HG03108 (cell line): ENCODE data around the gene CYP24A1.

Experiments used
- ATAC-seq: cut with Tn5 transposase; IDR thresholded peaks from one replicate; pipeline ENCODE4 v1.9.1; 2021; ENCODE audit warnings: moderate library complexity; ENCODE audit not compliant: unreplicated experiment

Gene CYP24A1

DNA sequence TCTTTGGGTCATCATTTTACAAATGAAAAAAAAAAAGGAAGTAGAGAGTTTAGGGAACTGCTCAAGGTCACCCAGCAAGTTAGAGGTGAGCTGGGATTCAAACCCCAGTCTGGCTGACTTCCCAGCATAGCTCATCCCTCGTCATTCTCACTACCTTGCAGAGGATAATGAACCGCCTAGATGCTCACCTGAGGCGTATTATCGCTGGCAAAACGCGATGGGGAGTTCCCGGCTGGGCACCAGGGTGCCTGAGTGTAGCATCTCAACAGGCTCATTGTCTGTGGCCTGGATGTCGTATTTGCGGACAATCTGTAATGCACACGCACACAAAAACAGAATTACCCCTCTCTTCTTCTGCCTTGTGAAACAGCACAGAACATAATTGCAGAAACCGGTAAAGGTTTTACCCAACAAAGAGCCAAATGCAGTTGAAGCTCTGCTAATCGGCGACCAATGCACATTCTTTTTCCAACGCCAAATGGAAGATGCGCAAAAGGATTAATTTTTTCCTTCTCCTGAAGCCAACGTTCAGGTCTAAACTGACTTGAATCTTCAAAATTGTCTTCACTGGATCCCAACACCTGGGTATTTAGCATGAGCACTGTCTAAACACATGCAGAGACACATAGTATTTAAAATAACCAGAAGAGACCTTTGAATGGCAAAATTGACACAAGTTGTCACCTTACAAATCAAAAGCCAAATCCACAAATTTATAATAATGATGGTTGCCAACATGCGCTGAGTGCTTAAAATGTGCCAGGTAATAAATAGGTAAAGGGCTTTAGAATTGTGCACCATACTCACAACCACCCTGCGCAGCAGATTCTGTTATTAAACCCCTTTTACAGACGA, 16.6 kb downstream of the CYP24A1 start:
- no peak for ATAC-seq

- ATAC-seq: no peak
Observed at GRCh38 chr20:54156522-54156921, 17.3 kb downstream of the CYP24A1 start.

- ATAC-seq: no peak
Observed at GRCh38 chr20:54155736-54156317, 18.0 kb downstream of the CYP24A1 start.

GRCh38 chr20:54154439-54154838, 19.3 kb downstream of the CYP24A1 start:
- no peak for ATAC-seq

DNA sequence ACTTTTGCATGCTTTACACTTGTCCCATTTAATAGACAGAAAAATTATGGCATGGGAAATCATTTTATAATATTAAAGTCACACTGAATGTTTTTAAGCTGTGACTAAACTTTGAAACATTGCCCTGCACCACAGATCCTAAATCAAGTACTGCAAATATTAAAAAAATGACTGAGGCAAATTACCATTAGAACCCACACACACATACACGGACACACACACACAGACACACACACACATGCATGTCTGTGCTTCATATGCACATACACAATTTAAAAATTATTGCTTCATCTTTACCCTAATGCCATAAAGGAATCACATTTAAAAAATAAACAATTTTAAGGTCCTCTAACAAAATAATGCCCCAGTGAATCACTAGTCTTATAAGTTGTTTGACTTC, 19.9 kb downstream of the CYP24A1 start:
- no peak for ATAC-seq

DNA sequence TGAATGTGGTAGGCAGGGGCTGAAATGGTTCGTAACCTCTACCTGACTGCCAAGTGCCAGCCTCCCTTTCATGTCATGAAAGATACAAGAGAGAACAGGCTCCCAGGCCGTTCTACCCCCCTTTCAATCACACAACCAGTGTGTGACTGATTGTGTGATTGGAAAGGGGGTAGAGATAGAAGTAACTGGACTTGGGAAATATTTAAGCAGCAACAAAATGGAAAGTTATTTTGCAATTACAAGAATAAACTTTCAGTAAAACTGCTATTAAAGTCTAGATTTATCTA, 20.8 kb downstream of the CYP24A1 start:
- ATAC-seq: no peak

- ATAC-seq: no peak
Observed at GRCh38 chr20:54152227-54153040, 21.4 kb downstream of the CYP24A1 start.

GRCh38 chr20:54151511-54152226, 22.1 kb downstream of the CYP24A1 start:
- no peak for ATAC-seq

DNA sequence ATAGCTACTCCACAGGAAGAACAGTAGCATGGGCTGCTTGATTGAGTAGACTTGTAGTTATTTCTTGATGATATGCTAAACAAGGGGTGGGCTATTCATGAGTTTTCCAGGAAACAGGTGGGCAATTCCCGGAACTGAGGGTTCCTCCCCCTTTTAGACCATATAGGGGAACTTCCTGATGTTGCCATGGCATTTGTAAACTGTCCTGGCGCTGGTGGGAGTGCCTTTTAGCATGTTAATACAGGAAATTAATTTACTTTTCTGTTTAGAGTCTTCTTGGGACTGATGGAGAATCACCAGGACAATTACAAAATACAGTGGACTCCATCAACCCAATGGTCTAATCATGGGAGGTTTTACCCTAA, 22.7 kb downstream of the CYP24A1 start:
- no peak for ATAC-seq

DNA sequence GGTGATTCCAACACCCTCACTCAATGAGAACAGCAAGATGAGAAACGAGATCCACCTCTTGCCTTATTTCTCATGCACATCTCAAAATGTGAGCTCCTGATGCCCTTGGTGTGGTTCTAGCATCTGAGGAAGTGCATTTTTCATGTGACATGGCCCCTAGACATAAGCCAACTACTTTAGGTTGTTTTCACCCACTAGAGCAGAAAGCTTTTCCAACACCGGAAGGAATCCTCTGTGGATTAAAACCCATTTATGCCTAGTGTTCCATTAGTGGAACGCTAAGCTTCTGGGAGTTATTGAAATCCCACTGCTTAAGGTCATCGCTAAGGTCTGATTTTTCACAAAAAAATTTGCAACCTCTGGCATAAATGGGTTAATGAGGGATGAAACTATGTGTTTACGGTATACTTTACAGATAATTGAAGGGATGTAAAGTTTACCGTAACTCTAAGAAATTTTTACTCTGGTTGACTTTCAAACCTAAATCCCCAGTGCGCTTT, 24.0 kb downstream of the CYP24A1 start:
- no peak for ATAC-seq

DNA sequence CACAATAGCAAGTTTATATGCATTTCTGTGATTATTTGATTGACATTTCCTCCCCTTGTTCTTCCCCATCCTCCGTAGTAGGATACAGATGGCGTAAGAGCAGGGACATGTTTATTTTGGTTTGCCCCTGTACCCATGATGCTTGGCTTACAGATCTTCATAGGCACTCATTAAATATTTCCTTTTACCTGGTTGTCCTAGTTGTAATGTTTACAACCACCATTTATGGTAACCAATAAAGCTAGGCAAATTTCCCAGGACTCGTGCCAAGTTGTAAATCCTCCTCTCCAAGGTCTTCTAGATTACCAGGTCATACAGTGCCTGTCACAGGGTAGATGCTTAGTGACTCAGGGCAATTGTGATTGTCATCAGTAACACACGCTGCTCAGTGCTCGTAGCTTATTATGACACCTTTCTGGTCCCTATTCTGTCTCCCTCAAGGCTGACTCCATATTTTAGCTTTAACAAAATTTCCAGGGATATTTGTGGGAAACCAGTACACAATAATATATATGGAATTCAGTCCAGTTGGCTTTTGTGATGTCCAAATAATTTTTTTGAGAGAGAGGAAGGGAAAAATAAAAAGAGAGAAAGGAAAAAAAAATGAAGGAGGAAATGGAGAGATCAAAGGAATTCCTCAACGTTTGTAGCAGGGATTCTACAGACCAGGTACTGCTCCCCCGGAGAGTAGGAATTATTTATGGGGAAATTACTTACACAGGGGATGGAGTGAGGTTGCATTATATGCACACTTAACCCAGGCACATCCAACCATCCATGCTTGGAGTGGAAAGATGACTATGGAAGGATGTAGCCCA, 24.6 kb downstream of the CYP24A1 start:
- ATAC-seq: no peak

DNA sequence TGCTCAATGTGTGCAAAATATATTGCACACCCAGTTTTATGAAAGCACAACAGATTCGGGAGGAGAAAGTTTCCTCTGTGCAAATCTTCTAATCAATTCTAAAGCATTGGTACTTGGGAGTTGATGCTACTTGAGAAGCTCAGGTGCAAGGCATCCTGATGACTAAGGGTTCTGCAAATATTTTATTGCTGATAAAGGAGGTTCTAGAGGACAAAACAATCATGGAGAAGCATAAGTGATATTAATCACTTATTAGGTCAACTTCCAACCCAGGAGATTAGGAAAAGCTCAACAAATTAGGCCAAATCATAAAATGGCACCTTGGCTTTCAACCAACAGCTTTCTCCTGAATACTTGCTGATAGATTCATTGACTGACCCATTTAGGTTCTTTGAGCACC, 27.1 kb downstream of the CYP24A1 start:
- no peak for ATAC-seq

GRCh38 chr20:54144847-54145414, 28.9 kb downstream of the CYP24A1 start:
- no peak for ATAC-seq

DNA sequence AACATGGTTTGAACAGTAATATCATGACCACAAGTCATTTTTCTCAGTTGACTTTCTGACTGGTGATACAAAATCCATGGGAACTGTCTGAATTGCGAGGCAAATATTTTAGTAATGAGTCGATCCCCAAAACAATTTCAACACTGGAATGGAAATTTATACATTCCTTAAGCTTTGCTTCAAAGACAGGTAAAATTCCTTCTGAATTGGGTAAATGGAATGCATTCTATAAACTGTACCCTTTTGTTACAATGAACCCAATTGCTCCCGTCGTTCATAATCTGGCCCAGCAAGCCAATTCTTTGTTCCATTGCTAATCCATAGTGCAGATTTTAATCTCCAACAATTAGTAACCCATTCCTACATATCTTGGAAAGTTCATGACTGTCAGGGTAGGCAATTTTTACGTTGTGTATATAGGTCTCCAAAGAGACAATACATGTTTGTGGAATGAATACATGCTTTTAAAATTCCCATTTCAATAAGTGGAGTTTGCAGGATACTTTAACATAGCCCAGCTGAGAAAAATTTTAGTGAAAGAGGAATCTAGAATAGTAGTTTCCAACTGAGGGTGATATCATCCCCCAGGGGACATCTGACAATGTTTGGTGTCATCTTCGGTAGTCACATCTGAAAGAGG, 32.7 kb downstream of the CYP24A1 start:
- ATAC-seq: no peak

GRCh38 chr20:54140486-54140885, 33.3 kb downstream of the CYP24A1 start:
- no peak for ATAC-seq

DNA sequence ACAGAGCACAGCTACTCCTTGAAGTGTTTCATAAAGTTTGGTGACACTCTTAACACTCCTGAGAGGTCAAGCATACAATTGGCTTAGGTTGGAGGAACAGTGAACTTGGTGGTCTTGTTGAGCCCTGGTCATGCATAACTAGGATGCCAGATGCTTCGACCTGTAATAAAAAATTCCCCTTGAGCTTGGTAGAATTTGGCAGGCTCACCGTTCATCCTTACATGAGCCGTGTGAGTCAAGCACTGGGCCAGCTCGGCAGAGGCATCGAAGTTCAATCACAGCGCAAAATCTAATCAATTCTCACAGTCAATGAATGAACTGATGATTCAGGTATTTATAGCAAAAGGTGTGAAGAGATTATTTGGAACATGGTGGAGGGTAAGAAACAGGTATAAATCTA, 33.7 kb downstream of the CYP24A1 start:
- no peak for ATAC-seq

DNA sequence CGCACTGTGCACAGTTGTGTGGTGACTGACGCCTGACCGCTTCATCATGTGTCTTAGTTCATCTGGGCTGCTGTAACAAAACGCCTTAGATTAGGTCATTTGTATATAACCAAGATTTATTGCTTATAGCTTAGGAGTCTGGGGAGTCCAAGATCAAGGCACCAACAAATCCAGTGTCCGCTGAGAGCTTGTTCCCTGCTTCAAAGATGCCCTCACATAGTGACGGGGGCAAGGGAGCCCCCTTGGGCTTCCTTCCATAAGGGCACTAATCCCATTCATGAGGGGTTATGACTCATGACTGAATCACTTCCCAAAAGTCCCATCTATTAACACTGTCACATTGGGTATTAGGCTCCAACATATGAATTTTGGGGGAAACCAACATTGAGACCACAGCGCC, 34.6 kb downstream of the CYP24A1 start:
- ATAC-seq: no peak

DNA sequence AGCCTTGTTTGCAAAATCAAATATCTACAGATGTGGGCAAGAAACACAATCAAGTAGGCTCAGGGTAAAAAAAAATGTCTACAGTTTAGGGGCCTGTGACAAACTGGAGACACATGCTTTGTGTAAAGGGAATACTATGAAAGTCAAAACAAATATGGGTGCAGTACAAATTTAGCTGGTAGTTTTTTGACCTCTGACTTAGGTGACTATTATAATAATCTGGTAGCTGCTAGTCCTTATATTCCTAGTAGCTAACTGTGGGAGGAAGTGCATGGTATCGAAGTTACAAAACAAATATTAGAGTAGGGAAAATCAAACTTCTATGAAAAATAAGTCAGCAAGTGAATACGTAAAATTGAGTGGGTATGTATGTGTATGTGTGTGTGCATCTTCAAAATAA, 35.4 kb downstream of the CYP24A1 start:
- no peak for ATAC-seq

- no peak for ATAC-seq
Observed at GRCh38 chr20:54137115-54137514, 36.7 kb downstream of the CYP24A1 start.
